ENCODE data around the gene ZNF646.
A peak's percentile ranks its signal among the peaks of the same experiment; 100 is the strongest.

ZNF646 gene

DNA sequence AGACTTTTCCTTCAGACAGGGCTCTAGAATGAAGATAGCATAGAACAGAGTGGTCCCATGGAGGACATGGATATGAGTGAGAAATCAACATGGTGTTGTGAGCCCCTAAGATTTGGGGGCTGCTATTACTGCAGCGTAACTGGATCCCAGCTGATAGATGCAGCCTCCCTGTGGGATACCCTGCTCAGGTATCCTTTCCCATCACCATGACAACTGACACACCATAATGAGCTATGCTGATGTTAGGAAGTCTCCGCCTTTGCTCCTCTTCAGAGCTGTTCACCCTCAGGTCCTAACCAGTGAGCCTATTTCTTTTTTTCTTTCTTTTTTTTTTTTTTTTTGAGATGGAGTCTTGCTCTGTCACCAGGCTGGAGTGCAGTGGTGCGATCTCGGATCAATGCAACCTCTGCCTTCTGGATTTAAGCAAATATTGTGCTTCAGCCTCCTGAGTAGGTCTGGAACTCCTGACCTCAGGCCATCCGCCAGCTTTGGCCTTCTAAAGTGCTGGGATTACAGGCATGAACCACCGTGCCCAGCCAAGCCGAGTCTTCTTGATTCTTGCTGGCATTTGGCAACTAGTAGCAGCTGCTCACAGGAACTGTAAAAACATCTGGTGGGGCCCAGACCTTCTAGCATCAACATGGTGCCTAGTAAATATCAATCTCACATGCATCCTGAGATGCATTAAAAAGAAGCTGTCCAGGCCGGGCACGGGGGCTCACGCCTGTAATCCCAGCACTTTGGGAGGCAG lies 23.8 kb upstream of the ZNF646 start:
- DNase-seq (ENCODE audit: low read depth): peak; percentile 50
- H3K4me3 ChIP-seq (ENCODE audit: low read length): no peak overlapping the region
- TF ChIP-seq CTCF (conservative IDR thresholded peaks at IDR 0.05; ENCODE audit: low read length): no peak

GRCh38 chr16:31052114-31052513 lies 22.1 kb upstream of the ZNF646 start:
- DNase-seq (ENCODE audit: low read depth): peak; percentile 91
- no peak overlapping the region for H3K4me3 ChIP-seq (ENCODE audit: low read length)
- no peak for TF ChIP-seq CTCF (conservative IDR thresholded peaks at IDR 0.05; ENCODE audit: low read length)

DNA sequence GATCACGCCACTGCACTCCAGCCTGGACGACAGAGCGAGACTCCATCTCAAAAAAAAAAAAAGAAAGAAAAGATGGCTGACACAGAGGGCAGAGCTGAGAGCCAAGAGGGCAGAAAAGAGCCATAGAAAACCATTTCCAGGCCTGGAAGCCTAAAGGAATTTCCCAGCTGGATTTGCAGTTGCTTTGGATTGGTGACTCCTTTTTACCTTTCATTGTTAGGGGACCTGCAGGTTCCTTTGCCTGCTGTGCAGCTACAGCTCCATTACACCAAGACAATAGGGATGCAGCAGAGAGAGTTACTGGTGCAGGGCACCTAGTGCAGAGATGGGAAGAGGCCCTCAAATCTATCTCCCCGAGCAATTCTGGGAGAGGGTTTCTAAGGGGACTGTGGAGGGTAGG lies 18.6 kb upstream of the ZNF646 start:
- no peak overlapping the region for H3K4me3 ChIP-seq (ENCODE audit: low read length)
- no peak for TF ChIP-seq CTCF (conservative IDR thresholded peaks at IDR 0.05; ENCODE audit: low read length)
- DNase-seq (ENCODE audit: low read depth): no peak

GRCh38 chr16:31061126-31061812 lies 13.0 kb upstream of the ZNF646 start:
- DNase-seq (ENCODE audit: low read depth): no peak
- TF ChIP-seq CTCF (conservative IDR thresholded peaks at IDR 0.05; ENCODE audit: low read length): no peak

GRCh38 chr16:31061813-31062440 lies 12.3 kb upstream of the ZNF646 start:
- H3K4me3 ChIP-seq (ENCODE audit: low read length): no peak overlapping the region
- TF ChIP-seq CTCF (conservative IDR thresholded peaks at IDR 0.05; ENCODE audit: low read length): no peak
- DNase-seq (ENCODE audit: low read depth): no peak

More at GRCh38 chr16:31061126-31061812, 13.0 kb upstream of the ZNF646 start:
- H3K4me3 ChIP-seq (ENCODE audit: low read length): no peak overlapping the region

DNA sequence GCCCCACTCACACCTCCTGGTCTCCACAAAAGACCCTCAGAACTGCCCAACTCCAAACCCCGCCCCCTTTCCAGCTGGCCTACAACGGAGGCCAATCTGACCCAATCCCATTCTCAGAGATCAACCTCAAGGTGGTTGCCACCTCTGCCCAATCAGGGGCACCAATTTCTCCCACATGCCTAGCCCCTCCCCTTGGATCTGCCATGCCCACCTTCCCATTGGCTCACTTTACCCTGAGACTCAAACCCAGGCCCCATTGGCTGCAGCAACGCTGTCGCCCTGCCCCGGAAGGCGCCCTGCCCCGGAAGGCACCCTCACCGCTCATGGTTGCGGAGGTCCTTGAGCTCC lies 10.8 kb upstream of the ZNF646 start:
- DNase-seq (ENCODE audit: low read depth): no peak
- no peak for TF ChIP-seq CTCF (conservative IDR thresholded peaks at IDR 0.05; ENCODE audit: low read length)
- H3K4me3 ChIP-seq (ENCODE audit: low read length): no peak overlapping the region
